Measurements from ENCODE around the gene NTM.

NTM gene

GRCh38 chr11:131864228-131864627, 493.8 kb downstream of the NTM start:
- no peak for DNase-seq (ENCODE audit: low read depth)

GRCh38 chr11:131865860-131866259, 495.4 kb downstream of the NTM start:
- no peak for DNase-seq (ENCODE audit: low read depth)

- no peak for DNase-seq (ENCODE audit: low read depth)
Measured at GRCh38 chr11:131866535-131867400, 496.4 kb downstream of the NTM start.

- no peak for DNase-seq (ENCODE audit: low read depth)
Measured at GRCh38 chr11:131867457-131868257, 497.2 kb downstream of the NTM start.

- DNase-seq (ENCODE audit: low read depth) = no peak
Measured at GRCh38 chr11:131868629-131869507, 498.5 kb downstream of the NTM start.

GRCh38 chr11:131870305-131870704, 499.9 kb downstream of the NTM start:
- no peak for DNase-seq (ENCODE audit: low read depth)

- DNase-seq (ENCODE audit: low read depth) = no peak
Measured at GRCh38 chr11:131871006-131871405, 500.6 kb downstream of the NTM start.

- DNase-seq (ENCODE audit: low read depth) = no peak
Measured at GRCh38 chr11:131874070-131874469, 503.7 kb downstream of the NTM start.

GRCh38 chr11:131875611-131876010, 505.2 kb downstream of the NTM start:
- no peak for DNase-seq (ENCODE audit: low read depth)

- DNase-seq (ENCODE audit: low read depth) = no peak
Measured at GRCh38 chr11:131877246-131877942, 507.0 kb downstream of the NTM start.

GRCh38 chr11:131880316-131880715, 509.9 kb downstream of the NTM start:
- DNase-seq (ENCODE audit: low read depth) = no peak

GRCh38 chr11:131880976-131881375, 510.6 kb downstream of the NTM start:
- DNase-seq (ENCODE audit: low read depth) = no peak

GRCh38 chr11:131883332-131883731, 512.9 kb downstream of the NTM start:
- DNase-seq (ENCODE audit: low read depth) = no peak

GRCh38 chr11:131884461-131885073, 514.2 kb downstream of the NTM start:
- DNase-seq (ENCODE audit: low read depth) = no peak

- no peak for DNase-seq (ENCODE audit: low read depth)
Measured at GRCh38 chr11:131885431-131885830, 515.0 kb downstream of the NTM start.

- no peak for DNase-seq (ENCODE audit: low read depth)
Measured at GRCh38 chr11:131886201-131886600, 515.8 kb downstream of the NTM start.

- no peak for DNase-seq (ENCODE audit: low read depth)
Measured at GRCh38 chr11:131888230-131888855, 517.9 kb downstream of the NTM start.

GRCh38 chr11:131889146-131889577, 518.7 kb downstream of the NTM start:
- DNase-seq (ENCODE audit: low read depth) = no peak

GRCh38 chr11:131889760-131890581, 519.6 kb downstream of the NTM start:
- no peak for DNase-seq (ENCODE audit: low read depth)

All from T follicular helper cell (primary cell).